Pancreas (tissue), 10 donors: Measurements from ENCODE around the gene CACNA1C. TPM values are rescaled to one million over a fixed set of nuclear protein-coding genes. Genes with fewer than 3 reads are reported as not detected.
A peak's percentile ranks its signal among the peaks of the same experiment; 100 is the strongest.

Experiments
- ATAC-seq, 4 donors: fragments of 200-7000 bp; cut with Tn5 transposase; one replicate each; pipeline versions ENCODE4 v1.8.0 to v1.9.1; 2020; ENCODE audit warnings: mild to moderate bottlenecking in 4 of 4, moderate library complexity in 4 of 4
- DNase-seq, 6 donors: peaks; one replicate each; pipeline ENCODE4 v3.0.0-alpha.2; 2020
- FAIRE-seq: peaks from 2 replicates; lab custom pipeline; 2012; peaks lifted over from hg19 to GRCh38; lab: Jason Lieb, UNC
- H3K27ac ChIP-seq, 4 donors: fragments of 200-600 bp; sonication (generic); 1 replicate in 3 of 4; 2 replicates in 1 of 4; pipeline versions ENCODE4 v1.5.0 to v1.8.0; 2020
- H3K27me3 ChIP-seq, 4 donors: fragments of 200-600 bp; one replicate each; pipeline ENCODE4 v1.8.0; 2021
- H3K36me3 ChIP-seq, 3 donors: fragments of 200-600 bp; sonication (generic) in 1 of 3; one replicate each; pipeline versions ENCODE4 v1.5.0 to v1.8.0; 2020 to 2021
- H3K4me1 ChIP-seq, 3 donors: fragments of 200-600 bp; one replicate each; pipeline ENCODE4 v1.8.0; 2021
- H3K4me3 ChIP-seq, 4 donors: fragments of 200-600 bp; sonication (generic) in 2 of 4; one replicate each; pipeline versions ENCODE4 v1.5.0 to v1.8.0; 2020 to 2021
- H3K9me3 ChIP-seq, 4 donors: fragments of 200-600 bp; one replicate each; pipeline ENCODE4 v1.8.0; 2021
- WGBS, 2 donors: extraction: QIAGEN DNeasy Blood & Tissue Kit; methylation state at CpG; one replicate each; pipeline ENCODE4 v1.1.7; 2013; 5-methylcytosine and 5-hydroxymethylcytosine counted together
- intact Hi-C, 3 donors: fragments of 100-400 bp; cut with DNase I; formaldehyde crosslinking; loops; one replicate each; pipeline versions ENCODE4 v1.11.1 to v1.14.2; 2022
- polyA plus RNA-seq, 2 donors: library from polyadenylated mRNA; stranded (reverse); fragments of 200-250 nt; gene quantifications; one replicate each; pipeline ENCODE4 v1.2.3, GENCODE V29; 2013
- total RNA-seq, 6 donors: library from RNA; stranded (reverse); fragmentation: NEBNext Ultra II Directional in 4 of 6; extraction: Animal tissue kit (Norgen Biotek cat#: 25700) in 4 of 6; gene quantifications; one replicate each; pipeline versions ENCODE4 v1.2.1 to v1.2.4, GENCODE V29; 2021 to 2023
- TF ChIP-seq, protein P1 (sequence below), 4 donors: fragments of 200-600 bp; sonication (generic) in 3 of 4; IDR thresholded peaks; one replicate each; pipeline versions ENCODE4 v1.5.0 to v1.8.0; 2021; ENCODE audit warnings: antibody characterized with exemption in 4 of 4
- donor health status: healthy with polysubstance abuse.
- donor health status: DM: no; HTN: no; CAD: no; lungs with moderate emphysema.
- donor health status: DM: no; HTN: no; CAD: no.
- donor health status: control.
- donor health status: control.
- donor health status: Bipolar disorder and iron deficiency.
- donor health status: DM: yes; HTN: yes; CAD: no.
- donor health status: DM: no; HTN: no; CAD: no.
- donor health status: DM: no; HTN: no; CAD: no.
- donor health status: DM: yes; HTN: yes; CAD: no.

The CACNA1C gene
- total and polyA plus RNA-seq, 8 donors: 1.2 to 3.8 (median 2.3) TPM

DNA sequence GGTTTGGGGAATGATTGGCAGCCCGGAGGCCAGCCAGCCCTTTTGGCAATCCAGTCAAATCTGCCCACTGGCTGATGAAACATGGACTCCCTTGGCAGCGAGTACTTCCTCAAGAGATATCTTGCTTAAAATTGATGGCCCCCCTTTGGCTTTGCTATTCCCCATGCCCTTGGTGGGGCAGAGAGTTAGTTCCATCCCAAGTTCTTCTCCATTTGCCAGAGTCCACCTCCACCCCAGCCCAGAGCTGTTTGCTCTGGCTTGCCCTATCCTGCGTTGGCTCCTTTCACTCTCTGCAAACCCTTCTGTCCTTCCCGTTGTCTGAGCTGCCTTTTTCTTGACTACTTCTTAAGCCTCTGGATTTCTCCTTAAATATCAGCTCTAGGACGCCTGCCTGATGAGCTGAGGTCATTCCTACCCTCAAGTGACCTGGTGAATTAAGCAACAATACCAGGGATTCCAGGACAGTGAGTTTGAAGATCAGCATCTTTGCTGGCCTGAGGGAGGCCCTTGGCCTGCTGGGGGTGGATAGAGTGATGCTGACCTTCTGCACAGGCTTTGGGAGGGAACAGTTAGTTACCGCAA is 212.0 kb downstream of the CACNA1C start:
- intact Hi-C loops: no loop called here
- ATAC-seq: peak in 3 of 4 donors; percentile 57 to 65 (median 61)

DNA sequence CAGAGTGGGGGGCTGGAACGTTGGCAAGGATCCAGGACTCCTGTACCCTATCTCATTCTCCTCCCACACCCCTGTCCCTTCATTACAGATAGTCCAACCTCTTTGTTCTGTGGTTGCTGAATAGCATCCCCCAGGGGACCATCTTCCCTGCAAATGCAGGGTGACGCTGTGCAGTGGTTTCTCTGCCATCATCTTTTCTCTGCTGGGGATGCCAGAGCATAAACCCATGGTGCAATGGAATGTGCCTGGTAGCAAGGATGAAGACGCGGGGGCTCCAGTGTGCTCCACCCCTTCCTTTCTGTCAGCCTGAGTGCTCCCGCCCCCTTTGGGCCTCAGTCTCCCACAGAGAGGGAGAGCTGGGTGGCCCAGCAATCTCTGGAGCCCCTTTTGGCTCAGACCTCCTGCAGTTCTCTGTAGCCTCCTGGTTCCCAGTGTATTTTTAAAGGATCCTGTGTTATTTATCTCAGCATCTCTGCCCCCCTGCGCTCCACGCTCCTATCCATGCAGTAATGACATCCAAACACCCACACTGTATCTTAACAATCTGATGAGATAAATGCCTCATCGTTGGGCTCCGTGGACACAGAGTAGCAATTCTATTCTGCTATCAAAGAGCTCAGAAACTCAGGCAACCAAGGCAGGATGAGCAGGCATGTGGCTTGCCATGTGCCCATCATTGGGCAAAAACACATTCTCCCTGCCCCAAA is 212.8 kb downstream of the CACNA1C start:
- Histone ChIP-seq H3K4me1 (no peaks in the 10 kb centered on the region), H3K4me3 (no peak overlapping the region), H3K9me3 (no peaks in the 10 kb centered on the region), H3K27me3 (no peaks in the 10 kb centered on the region), H3K36me3 (no peaks in the 10 kb centered on the region), H3K27ac (no peak overlapping the region)
- no peak for FAIRE-seq
- ATAC-seq: no peak
- DNase-seq: no peak
- intact Hi-C loops: no loop called here
- 66 to 68% methylated on average over 9 of the region's 9 CpGs for WGBS, 2 donors
- TF ChIP-seq, protein P1, sequence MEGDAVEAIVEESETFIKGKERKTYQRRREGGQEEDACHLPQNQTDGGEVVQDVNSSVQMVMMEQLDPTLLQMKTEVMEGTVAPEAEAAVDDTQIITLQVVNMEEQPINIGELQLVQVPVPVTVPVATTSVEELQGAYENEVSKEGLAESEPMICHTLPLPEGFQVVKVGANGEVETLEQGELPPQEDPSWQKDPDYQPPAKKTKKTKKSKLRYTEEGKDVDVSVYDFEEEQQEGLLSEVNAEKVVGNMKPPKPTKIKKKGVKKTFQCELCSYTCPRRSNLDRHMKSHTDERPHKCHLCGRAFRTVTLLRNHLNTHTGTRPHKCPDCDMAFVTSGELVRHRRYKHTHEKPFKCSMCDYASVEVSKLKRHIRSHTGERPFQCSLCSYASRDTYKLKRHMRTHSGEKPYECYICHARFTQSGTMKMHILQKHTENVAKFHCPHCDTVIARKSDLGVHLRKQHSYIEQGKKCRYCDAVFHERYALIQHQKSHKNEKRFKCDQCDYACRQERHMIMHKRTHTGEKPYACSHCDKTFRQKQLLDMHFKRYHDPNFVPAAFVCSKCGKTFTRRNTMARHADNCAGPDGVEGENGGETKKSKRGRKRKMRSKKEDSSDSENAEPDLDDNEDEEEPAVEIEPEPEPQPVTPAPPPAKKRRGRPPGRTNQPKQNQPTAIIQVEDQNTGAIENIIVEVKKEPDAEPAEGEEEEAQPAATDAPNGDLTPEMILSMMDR (IDR thresholded peaks at IDR 0.05): no peak

More for the DNA sequence above, 212.0 kb downstream of the CACNA1C start:
- Histone ChIP-seq H3K4me3 (no peak overlapping the region), H3K9me3 (no peaks in the 10 kb centered on the region), H3K4me1 (no peaks in the 10 kb centered on the region), H3K27me3 (no peaks in the 10 kb centered on the region), H3K36me3 (no peaks in the 10 kb centered on the region), H3K27ac (no peak overlapping the region)
- TF ChIP-seq, protein P1 (IDR thresholded peaks at IDR 0.05): no peak
- no peak for FAIRE-seq
- DNase-seq: no peak
- 59 to 62% methylated on average over 6 of the region's 6 CpGs for WGBS, 2 donors

DNA sequence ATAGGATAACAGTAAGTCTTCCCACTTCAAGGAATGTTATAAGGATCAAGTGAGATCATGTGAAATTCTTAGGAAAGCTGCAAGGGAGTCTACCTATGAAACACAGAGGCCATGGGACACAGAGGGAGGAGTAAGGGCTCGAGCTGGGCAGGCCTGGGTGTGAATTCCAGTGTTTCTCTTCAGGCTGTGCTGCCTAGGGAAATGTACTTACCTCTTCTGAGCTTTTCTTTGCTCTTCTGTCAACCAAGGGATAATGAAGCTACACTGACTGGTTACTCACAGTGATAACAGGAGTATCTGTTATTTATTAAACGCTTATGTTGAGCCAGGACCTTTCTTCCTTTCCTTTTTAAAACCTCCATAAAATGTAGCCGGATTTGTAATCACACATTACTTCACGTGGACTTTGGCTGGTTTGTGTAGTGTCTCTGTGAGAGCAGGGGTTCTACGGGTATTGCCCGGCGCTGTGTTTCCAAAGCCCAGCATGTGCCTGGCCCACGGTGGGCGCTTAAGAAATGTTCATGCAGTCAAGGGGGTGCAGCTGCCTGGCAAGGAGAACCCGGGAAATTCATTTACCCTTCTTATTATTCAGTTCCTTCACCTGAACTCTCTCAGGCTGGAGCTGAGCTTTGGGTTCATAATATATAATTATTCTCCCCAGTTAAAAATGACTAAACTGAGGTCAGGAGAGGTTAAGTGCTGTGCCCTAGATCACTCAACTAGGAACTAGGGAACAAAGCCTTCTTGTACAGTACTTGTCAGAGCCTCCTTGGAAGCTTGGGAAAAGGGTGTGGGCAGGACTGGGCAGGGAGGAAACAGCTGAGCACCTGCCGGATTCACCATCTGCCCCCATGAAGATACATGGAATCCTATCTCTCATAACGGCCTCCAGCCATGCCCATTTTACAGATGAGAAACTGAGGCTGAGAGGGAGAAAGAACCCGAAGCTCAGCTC is 214.2 kb downstream of the CACNA1C start:
- TF ChIP-seq, protein P1 (IDR thresholded peaks at IDR 0.05): no peak
- no peaks in the 10 kb centered on the region for H3K9me3 ChIP-seq
- no peaks in the 10 kb centered on the region for H3K27me3 ChIP-seq
- ATAC-seq (no peak), FAIRE-seq (no peak), DNase-seq (no peak)
- no peaks in the 10 kb centered on the region for H3K36me3 ChIP-seq
- H3K27ac ChIP-seq: no peak overlapping the region
- no peaks in the 10 kb centered on the region for H3K4me1 ChIP-seq
- H3K4me3 ChIP-seq: no peak overlapping the region
- intact Hi-C loops: no loop called here
- WGBS, 2 donors: 48 to 52% methylated on average over 13 of the region's 13 CpGs

DNA sequence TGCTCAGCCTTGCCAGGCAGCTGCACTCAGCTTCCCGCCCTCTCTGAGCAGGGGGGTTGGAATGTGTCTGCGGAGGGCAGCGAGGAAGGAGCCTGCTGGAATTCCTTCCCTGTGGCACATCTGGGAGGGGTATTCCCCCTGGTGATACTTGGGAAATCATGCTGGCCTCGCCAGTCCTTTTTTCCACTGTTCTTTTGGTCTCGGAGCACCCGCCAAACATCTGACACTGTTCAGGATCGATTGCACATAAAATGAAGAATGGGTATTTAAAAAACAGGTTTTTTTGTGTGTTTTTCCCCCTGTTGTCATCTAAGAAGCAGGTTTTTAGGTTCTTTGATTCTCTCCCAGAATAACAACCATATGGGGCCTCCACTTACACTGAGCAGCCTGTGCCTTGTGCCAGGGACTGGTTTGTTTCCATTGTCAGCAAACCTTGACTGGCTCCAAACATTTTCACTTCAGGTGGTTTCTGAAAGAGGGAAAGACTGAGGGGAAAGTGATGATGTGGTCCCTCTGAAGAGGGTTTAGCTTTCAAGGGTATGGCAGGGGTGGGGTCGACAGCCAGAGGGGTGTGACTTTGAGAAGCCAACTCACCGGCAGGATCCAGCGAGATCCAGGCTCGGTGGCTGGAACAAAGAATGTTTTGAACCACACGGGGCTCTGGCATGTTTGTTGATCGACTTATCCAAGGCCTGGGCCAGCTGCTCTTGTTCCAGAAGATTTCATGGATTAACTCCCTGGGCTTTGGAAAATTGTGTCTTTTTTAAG is 215.1 kb downstream of the CACNA1C start:
- Histone ChIP-seq H3K9me3 (no peaks in the 10 kb centered on the region), H3K36me3 (no peaks in the 10 kb centered on the region), H3K4me1 (no peaks in the 10 kb centered on the region), H3K4me3 (no peak overlapping the region), H3K27me3 (no peaks in the 10 kb centered on the region), H3K27ac (no peak overlapping the region)
- ATAC-seq (no peak), FAIRE-seq (no peak), DNase-seq (no peak)
- intact Hi-C loops: no loop called here
- TF ChIP-seq, protein P1 (IDR thresholded peaks at IDR 0.05): no peak
- 25% methylated on average over 13 of the region's 13 CpGs for WGBS, 2 donors
